H9 (cell line): ENCODE data around the gene C2orf81. TPM values are rescaled to one million over a fixed set of nuclear protein-coding genes. Genes with fewer than 3 reads are reported as not detected.

ENCODE experiments used
- DNase-seq: peaks from one replicate; pipeline ENCODE4 v3.0.0-alpha.2; 2017
- H2AFZ ChIP-seq: one replicate; pipeline ENCODE4 v1.6.1; 2013; ENCODE audit warnings: mild to moderate bottlenecking, low read length, control low read depth, moderate library complexity
- H2AK5ac ChIP-seq: 2 replicates; pipeline ENCODE4 v1.6.1; 2013; ENCODE audit warnings: low read length, control low read depth, mixed read lengths; ENCODE audit not compliant: insufficient read length
- H2BK120ac ChIP-seq: one replicate; pipeline ENCODE4 v1.6.1; 2013; ENCODE audit warnings: low read depth, mild to moderate bottlenecking, low read length, control low read depth, inconsistent platforms; ENCODE audit not compliant: poor library complexity, severe bottlenecking
- H2BK12ac ChIP-seq: 2 replicates; pipeline ENCODE4 v1.6.1; 2013; ENCODE audit warnings: low read length, control low read depth, mixed read lengths, low read depth; ENCODE audit not compliant: insufficient read length
- H2BK15ac ChIP-seq: 2 replicates; pipeline ENCODE4 v1.6.1; 2013; ENCODE audit warnings: low read depth, low read length, control low read depth
- H2BK20ac ChIP-seq: one replicate; pipeline ENCODE4 v1.6.1; 2013; ENCODE audit warnings: low read depth, mild to moderate bottlenecking, low read length, control low read depth, inconsistent platforms; ENCODE audit not compliant: poor library complexity, severe bottlenecking
- H2BK5ac ChIP-seq: 2 replicates; pipeline ENCODE4 v1.6.1; 2013; ENCODE audit warnings: low read length, control low read depth, mixed read lengths; ENCODE audit not compliant: insufficient read length
- H3K14ac ChIP-seq: 2 replicates; pipeline ENCODE4 v1.6.1; 2013; ENCODE audit warnings: low read length, control low read depth; ENCODE audit not compliant: insufficient read depth
- H3K18ac ChIP-seq: 2 replicates; pipeline ENCODE4 v1.6.1; 2013; ENCODE audit warnings: low read depth, mild to moderate bottlenecking, mixed read lengths, low read length, control low read depth; ENCODE audit not compliant: insufficient read length
- H3K23ac ChIP-seq: 2 replicates; pipeline ENCODE4 v1.6.1; 2013; ENCODE audit warnings: low read length, control low read depth, mixed read lengths, low read depth; ENCODE audit not compliant: insufficient read length
- H3K23me2 ChIP-seq: 2 replicates; pipeline ENCODE4 v1.6.1; 2013; ENCODE audit warnings: low read depth, mild to moderate bottlenecking, mixed read lengths, low read length, control low read depth; ENCODE audit not compliant: insufficient read length, poor library complexity, severe bottlenecking
- H3K27ac ChIP-seq: 2 replicates; pipeline ENCODE4 v1.5.1; 2013; ENCODE audit warnings: low read length, control low read depth, mixed read lengths, low read depth; ENCODE audit not compliant: insufficient read length
- H3K27me3 ChIP-seq: 2 replicates; pipeline ENCODE4 v1.6.1; 2013; ENCODE audit warnings: low read length, control low read depth, inconsistent platforms; ENCODE audit not compliant: insufficient read depth
- H3K4ac ChIP-seq: 2 replicates; pipeline ENCODE4 v1.6.1; 2013; ENCODE audit warnings: low read depth, mild to moderate bottlenecking, control low read depth, inconsistent platforms, low read length, moderate library complexity
- H3K4me1 ChIP-seq: 2 replicates; pipeline ENCODE4 v1.6.1; 2013; ENCODE audit warnings: low read length, control low read depth, inconsistent platforms; ENCODE audit not compliant: insufficient read depth
- H3K4me2 ChIP-seq: 2 replicates; pipeline ENCODE4 v1.6.1; 2013; ENCODE audit warnings: low read length, control low read depth, mixed read lengths; ENCODE audit not compliant: insufficient read length, insufficient read depth
- H3K56ac ChIP-seq: 2 replicates; pipeline ENCODE4 v1.6.1; 2013; ENCODE audit warnings: low read depth, mild to moderate bottlenecking, mixed read lengths, low read length, control low read depth; ENCODE audit not compliant: insufficient read length
- H3K79me1 ChIP-seq: 2 replicates; pipeline ENCODE4 v1.6.1; 2013; ENCODE audit warnings: low read depth, mild to moderate bottlenecking, moderate library complexity, low read length, control low read depth, inconsistent platforms; ENCODE audit not compliant: insufficient read depth, poor library complexity, severe bottlenecking
- H3K79me2 ChIP-seq: 2 replicates; pipeline ENCODE4 v1.6.1; 2013; ENCODE audit warnings: low read length, control low read depth, inconsistent platforms; ENCODE audit not compliant: insufficient read depth
- H3K9ac ChIP-seq: 2 replicates; pipeline ENCODE4 v1.6.1; 2013; ENCODE audit warnings: low read length, control low read depth, mixed read lengths; ENCODE audit not compliant: insufficient read length; ENCODE audit errors: extremely low read depth
- H3K9me3 ChIP-seq: one replicate; pipeline ENCODE4 v1.6.1; 2013; ENCODE audit warnings: low read depth, low read length, inconsistent platforms; ENCODE audit not compliant: control insufficient read depth
- H3T11ph ChIP-seq: one replicate; pipeline ENCODE4 v1.6.1; 2013; ENCODE audit warnings: mild to moderate bottlenecking, low read length, control low read depth, inconsistent platforms
- H4K20me1 ChIP-seq: one replicate; pipeline ENCODE4 v1.6.1; 2013; ENCODE audit not compliant: control insufficient read depth, insufficient read length, insufficient read depth
- H4K5ac ChIP-seq: 2 replicates; pipeline ENCODE4 v1.6.1; 2013; ENCODE audit warnings: low read depth, mild to moderate bottlenecking, mixed read lengths, low read length, control low read depth; ENCODE audit not compliant: insufficient read length
- H4K8ac ChIP-seq: replicated peaks from 2 replicates; pipeline ENCODE4 v1.6.1; 2013; ENCODE audit warnings: low read length, control low read depth, mixed read lengths, low read depth; ENCODE audit not compliant: insufficient read length
- H4K91ac ChIP-seq: 2 replicates; pipeline ENCODE4 v1.6.1; 2013; ENCODE audit warnings: low read depth, mild to moderate bottlenecking, moderate library complexity, mixed read lengths, low read length, control low read depth; ENCODE audit not compliant: insufficient read length
- H3K27ac Mint-ChIP-seq, 3 experiments: 2 replicates in 2 of 3; 3 replicates in 1 of 3; pipeline ENCODE4 v1.8.0; 2020 to 2021; ENCODE audit warnings: mixed read lengths in 3 of 3, mild to moderate bottlenecking in 1 of 3, moderate library complexity in 1 of 3
- H3K27me3 Mint-ChIP-seq: 2 replicates; pipeline ENCODE4 v1.8.0; 2021; ENCODE audit warnings: low read depth, mild to moderate bottlenecking, moderate library complexity, mixed read lengths
- H3K36me3 Mint-ChIP-seq, 3 experiments: 2 replicates in 2 of 3; 3 replicates in 1 of 3; pipeline ENCODE4 v1.8.0; 2020 to 2021; ENCODE audit warnings: low read depth in 3 of 3, mixed read lengths in 3 of 3; ENCODE audit not compliant: insufficient read depth in 1 of 3
- H3K4me1 Mint-ChIP-seq, 2 experiments: 2 replicates each; pipeline ENCODE4 v1.8.0; 2020; ENCODE audit warnings: mixed read lengths in 2 of 2
- H3K4me3 Mint-ChIP-seq, 2 experiments: 2 replicates in 1 of 2; 3 replicates in 1 of 2; pipeline ENCODE4 v1.8.0; 2020 to 2021; ENCODE audit warnings: mild to moderate bottlenecking in 2 of 2, mixed read lengths in 2 of 2, moderate library complexity in 1 of 2
- H3K9me3 Mint-ChIP-seq, 2 experiments: 2 replicates in 1 of 2; 3 replicates in 1 of 2; pipeline ENCODE4 v1.8.0; 2020; ENCODE audit warnings: mild to moderate bottlenecking in 2 of 2, mixed read lengths in 2 of 2, moderate library complexity in 1 of 2
- WGBS: extraction: QIAGEN DNeasy Blood & Tissue Kit; methylation state at CpG from one replicate; pipeline ENCODE4 v1.1.7; 2013; ENCODE audit warnings: missing lambda C conversion rate, low lambda C conversion rate, mixed read lengths; ENCODE audit not compliant: insufficient read length; ENCODE audit errors: extremely low coverage; 5-methylcytosine and 5-hydroxymethylcytosine counted together
- total RNA-seq: library from RNA; stranded (reverse); gene quantifications from 2 replicates; pipeline ENCODE4 v1.2.1, GENCODE V29; 2021
- TF ChIP-seq, protein P1 (sequence below): fragments of 200-600 bp; sonication (generic); conservative IDR thresholded peaks from 3 replicates; pipeline ENCODE4 v1.8.0; 2021; ENCODE audit warnings: antibody characterized with exemption, mild to moderate bottlenecking

The C2orf81 gene
- total RNA-seq, 1 experiment from 2014 or later = 3.5 TPM

DNA sequence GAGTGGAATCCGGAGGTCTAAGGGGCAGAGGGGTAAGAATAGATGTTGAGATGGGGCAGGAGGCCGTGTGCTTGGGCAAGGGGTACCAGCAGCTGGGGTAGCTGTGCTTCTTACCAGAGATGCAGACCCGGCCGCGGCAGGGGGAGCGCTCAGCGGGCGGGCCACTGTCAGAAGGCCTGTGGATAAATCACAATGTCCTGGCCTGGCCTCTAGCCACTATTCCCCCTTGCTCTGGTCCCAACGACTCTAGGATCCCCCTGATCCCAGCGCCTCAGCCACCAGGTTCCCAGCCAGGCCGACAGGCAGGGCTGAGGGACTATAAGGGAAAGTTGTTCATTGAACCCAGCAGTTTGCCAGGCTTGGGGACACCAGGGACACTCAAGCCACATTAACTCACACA lies 9.1 kb upstream of the C2orf81 start:
- Histone ChIP-seq H4K91ac (no peak overlapping the region), H3K9ac (no peak overlapping the region), H2AFZ (no peak overlapping the region), H3K27ac (no peak overlapping the region), H3K79me1 (no peaks in the 10 kb centered on the region), H2AK5ac (no peak overlapping the region), H3K4me2 (no peak overlapping the region), H2BK5ac (no peak overlapping the region), H3K79me2 (0 out of 2 replicates have a peak, but pooled peaks cover 2% of the 10 kb centered on the region), H2BK120ac (no peak overlapping the region), H4K5ac (no peak overlapping the region), H3K9me3 (no peaks in the 10 kb centered on the region), H2BK12ac (no peak overlapping the region), H2BK15ac (no peak overlapping the region), H2BK20ac (no peak overlapping the region), H3K27me3 (no peaks in the 10 kb centered on the region), H3K56ac (no peak overlapping the region), H3K18ac (no peak overlapping the region), H3T11ph (no peak overlapping the region), H3K4me1 (no peaks in the 10 kb centered on the region), H3K14ac (no peak overlapping the region), H4K8ac (no peak overlapping the region), H3K23ac (no peak overlapping the region), H3K23me2 (no peaks in the 10 kb centered on the region), H4K20me1 (no peaks in the 10 kb centered on the region), H3K4ac (no peak overlapping the region)
- TF ChIP-seq, protein P1, sequence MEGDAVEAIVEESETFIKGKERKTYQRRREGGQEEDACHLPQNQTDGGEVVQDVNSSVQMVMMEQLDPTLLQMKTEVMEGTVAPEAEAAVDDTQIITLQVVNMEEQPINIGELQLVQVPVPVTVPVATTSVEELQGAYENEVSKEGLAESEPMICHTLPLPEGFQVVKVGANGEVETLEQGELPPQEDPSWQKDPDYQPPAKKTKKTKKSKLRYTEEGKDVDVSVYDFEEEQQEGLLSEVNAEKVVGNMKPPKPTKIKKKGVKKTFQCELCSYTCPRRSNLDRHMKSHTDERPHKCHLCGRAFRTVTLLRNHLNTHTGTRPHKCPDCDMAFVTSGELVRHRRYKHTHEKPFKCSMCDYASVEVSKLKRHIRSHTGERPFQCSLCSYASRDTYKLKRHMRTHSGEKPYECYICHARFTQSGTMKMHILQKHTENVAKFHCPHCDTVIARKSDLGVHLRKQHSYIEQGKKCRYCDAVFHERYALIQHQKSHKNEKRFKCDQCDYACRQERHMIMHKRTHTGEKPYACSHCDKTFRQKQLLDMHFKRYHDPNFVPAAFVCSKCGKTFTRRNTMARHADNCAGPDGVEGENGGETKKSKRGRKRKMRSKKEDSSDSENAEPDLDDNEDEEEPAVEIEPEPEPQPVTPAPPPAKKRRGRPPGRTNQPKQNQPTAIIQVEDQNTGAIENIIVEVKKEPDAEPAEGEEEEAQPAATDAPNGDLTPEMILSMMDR = no peak
- DNase-seq = no peak
- peaks cover 0 to 4% of the 10 kb centered on the region in 2 experiments; a peak in 1 of 4 replicates for H3K4me1 Mint-ChIP-seq
- H3K36me3 Mint-ChIP-seq = peaks cover 38 to 88% (median 73%) of the 10 kb centered on the region in 3 experiments
- no peak overlapping the region; a peak in 1 of 5 replicates for H3K4me3 Mint-ChIP-seq
- no peaks in the 10 kb centered on the region; the same call in 1 of the 2 replicates for H3K27me3 Mint-ChIP-seq
- H3K9me3 Mint-ChIP-seq = no peaks in the 10 kb centered on the region; a peak in 1 of 5 replicates
- no peak overlapping the region; a peak in 1 of 7 replicates for H3K27ac Mint-ChIP-seq
- no CpG with 5 or more reads among the region's 11 CpGs for WGBS
